AG04449 (cell line): ENCODE data around the gene RAD51B.

ENCODE experiments used
- CTCF ChIA-PET: fragments of 350-600 bp; formaldehyde crosslinking; extraction: SDS; loops from one replicate; lab custom pipeline; 2021; ENCODE audit warnings: antibody characterized with exemption; lab: Yijun Ruan, JAX
- POLR2A ChIA-PET: fragments of 400-600, 350-600 bp; formaldehyde crosslinking; extraction: SDS; loops from one replicate; lab custom pipeline; 2020; ENCODE audit warnings: antibody characterized with exemption, inconsistent platforms; lab: Yijun Ruan, JAX
- DNase-seq: peaks from one replicate; pipeline ENCODE4 v3.0.0-alpha.2; 2010; ENCODE audit warnings: low read depth, low spot score
- H3K4me3 ChIP-seq: 2 replicates; pipeline ENCODE4 v1.5.1; 2011; ENCODE audit warnings: low read depth, mild to moderate bottlenecking, control low read depth, low read length
- TF ChIP-seq, protein P1 (sequence below): IDR thresholded peaks from one replicate; pipeline ENCODE4 v1.5.1; 2011; ENCODE audit warnings: mild to moderate bottlenecking, moderate library complexity, low read length, control low read depth, inconsistent platforms; ENCODE audit not compliant: insufficient read depth; ENCODE audit errors: missing control alignments

Gene RAD51B

GRCh38 chr14:68692216-68692615 lies 872.6 kb downstream of the RAD51B start:
- TF ChIP-seq, protein P1, sequence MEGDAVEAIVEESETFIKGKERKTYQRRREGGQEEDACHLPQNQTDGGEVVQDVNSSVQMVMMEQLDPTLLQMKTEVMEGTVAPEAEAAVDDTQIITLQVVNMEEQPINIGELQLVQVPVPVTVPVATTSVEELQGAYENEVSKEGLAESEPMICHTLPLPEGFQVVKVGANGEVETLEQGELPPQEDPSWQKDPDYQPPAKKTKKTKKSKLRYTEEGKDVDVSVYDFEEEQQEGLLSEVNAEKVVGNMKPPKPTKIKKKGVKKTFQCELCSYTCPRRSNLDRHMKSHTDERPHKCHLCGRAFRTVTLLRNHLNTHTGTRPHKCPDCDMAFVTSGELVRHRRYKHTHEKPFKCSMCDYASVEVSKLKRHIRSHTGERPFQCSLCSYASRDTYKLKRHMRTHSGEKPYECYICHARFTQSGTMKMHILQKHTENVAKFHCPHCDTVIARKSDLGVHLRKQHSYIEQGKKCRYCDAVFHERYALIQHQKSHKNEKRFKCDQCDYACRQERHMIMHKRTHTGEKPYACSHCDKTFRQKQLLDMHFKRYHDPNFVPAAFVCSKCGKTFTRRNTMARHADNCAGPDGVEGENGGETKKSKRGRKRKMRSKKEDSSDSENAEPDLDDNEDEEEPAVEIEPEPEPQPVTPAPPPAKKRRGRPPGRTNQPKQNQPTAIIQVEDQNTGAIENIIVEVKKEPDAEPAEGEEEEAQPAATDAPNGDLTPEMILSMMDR = no peak
- DNase-seq = no peak
- no peak overlapping the region for H3K4me3 ChIP-seq
- ChIA-PET POLR2A (interaction anchor here (0.7 kb wide), 1 partner anchor 148 kb away, joined by 3 read pairs; no protein-coding TSS in a partner anchor), CTCF (interaction anchor here (5.3 kb wide), 1 partner anchor 97 kb away, joined by 26 read pairs; no protein-coding TSS in a partner anchor)

DNA sequence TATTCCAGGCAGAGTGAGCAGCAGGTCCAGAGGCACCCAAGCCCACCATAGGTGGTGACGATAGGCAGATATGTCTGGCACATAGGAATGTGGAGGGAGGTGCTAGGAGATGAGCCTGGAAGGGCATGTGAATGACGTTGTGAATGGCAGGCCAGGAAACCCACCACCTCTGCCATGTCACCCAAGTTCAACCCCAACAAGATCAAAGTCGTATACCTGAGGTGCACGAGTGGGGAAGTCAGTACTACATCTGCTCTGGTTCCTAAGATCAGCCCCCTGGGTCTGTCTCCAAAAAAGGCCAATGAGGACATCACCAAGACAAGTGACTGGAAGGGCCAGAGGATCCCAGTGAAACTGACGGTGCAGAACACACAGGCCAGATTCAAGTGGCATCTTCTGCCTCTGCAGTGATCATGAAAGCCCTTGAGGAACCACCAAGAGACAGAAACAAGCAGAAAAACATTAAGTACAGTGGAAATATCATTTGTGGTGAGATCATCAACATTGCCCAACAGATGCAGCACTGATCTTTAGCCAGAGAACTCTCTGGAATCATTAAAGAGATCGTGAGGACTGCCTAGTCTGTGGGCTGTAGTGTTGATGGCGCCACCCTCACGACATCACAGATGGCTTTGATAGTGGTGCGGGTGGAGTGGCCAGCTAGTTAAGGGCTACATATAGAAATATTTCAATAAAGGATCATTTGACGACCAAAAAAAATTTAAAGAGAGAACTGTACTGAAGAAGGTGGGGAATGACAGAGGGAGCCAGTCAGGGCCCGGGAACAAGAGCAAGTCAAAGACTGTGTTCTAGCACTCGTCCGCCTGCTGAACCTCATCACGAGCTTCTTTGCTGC lies 873.6 kb downstream of the RAD51B start:
- DNase-seq = peak; percentile 53
- TF ChIP-seq, protein P1 = no peak
- CTCF ChIA-PET = interaction anchor here (1.0 to 5.3 kb wide), 3 partner anchors 18 to 749 kb away, joined by 3 to 26 read pairs (median 6); no protein-coding TSS in a partner anchor
- H3K4me3 ChIP-seq = no peak overlapping the region
- POLR2A ChIA-PET = interaction anchor here (3.5 kb wide), 1 partner anchor 100 kb away, joined by 20 read pairs; the partner anchor contains the start of gene ZFP36L1

- ChIA-PET POLR2A (interaction anchor here (1.6 to 3.5 kb wide), 5 partner anchors 11 to 99 kb away, joined by 5 to 20 read pairs (median 10); partner anchors contain the start of gene ZFP36L1), CTCF (interaction anchor here (1.0 to 5.3 kb wide), 5 partner anchors 11 to 750 kb away, joined by 3 to 26 read pairs (median 6); no protein-coding TSS in a partner anchor)
- no peak for DNase-seq
- no peak overlapping the region for H3K4me3 ChIP-seq
- TF ChIP-seq, protein P1 = no peak
These were observed 874.3 kb downstream of the RAD51B start for GRCh38 chr14:68693926-68694325.

DNA sequence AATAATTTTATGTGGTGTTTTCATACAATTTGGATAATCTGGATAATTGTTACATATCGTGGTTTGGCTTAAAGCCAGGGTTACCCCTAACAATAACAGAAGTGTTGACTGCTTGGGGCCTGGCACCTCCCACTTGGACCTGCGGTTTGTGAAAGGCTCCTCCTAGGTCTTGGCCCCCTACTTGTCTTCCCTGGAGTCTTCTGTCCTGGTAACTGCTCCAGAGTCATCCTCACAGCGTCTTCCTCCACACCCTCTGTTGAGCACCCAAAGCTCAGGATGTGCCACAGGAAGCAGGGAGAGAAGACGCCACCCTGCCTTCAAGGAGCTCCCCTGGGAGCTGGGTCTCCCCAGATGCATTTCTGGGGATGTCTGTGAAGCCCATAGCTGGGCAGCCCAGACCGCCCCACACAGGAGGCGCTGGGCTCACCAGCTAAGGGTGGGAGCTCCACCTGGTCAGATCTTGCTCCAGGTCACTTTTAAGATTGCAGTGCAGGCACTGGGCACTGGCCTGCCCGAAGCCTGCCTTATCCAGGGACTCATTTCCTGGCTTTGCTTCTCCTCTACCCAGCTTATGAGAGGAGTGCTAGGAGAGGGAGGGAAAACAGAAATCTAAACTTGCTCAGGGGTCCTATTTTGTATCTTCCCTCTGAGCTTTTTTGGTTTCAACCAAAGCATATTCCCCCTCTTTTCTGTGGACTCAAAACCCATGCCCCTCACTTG lies 875.1 kb downstream of the RAD51B start:
- CTCF ChIA-PET = interaction anchor here (1.0 to 5.3 kb wide), 5 partner anchors 12 to 751 kb away, joined by 3 to 26 read pairs (median 6); no protein-coding TSS in a partner anchor
- no peak overlapping the region for H3K4me3 ChIP-seq
- POLR2A ChIA-PET = interaction anchor here (1.0 to 3.5 kb wide), 6 partner anchors 12 to 328 kb away, joined by 3 to 20 read pairs (median 10); partner anchors contain the start of gene ZFP36L1
- TF ChIP-seq, protein P1 = no peak
- no peak for DNase-seq

GRCh38 chr14:68695326-68695768 lies 875.8 kb downstream of the RAD51B start:
- TF ChIP-seq, protein P1 = no peak
- ChIA-PET POLR2A (interaction anchor here (1.0 to 3.5 kb wide), 6 partner anchors 13 to 329 kb away, joined by 3 to 20 read pairs (median 10); partner anchors contain the start of gene ZFP36L1), CTCF (interaction anchor here (1.2 to 5.3 kb wide), 3 partner anchors 15 to 752 kb away, joined by 3 to 26 read pairs (median 6); no protein-coding TSS in a partner anchor)
- no peak overlapping the region for H3K4me3 ChIP-seq
- peak; percentile 97 for DNase-seq
